SH-SY5Y (cell line): ENCODE measurements around the gene CFAP57.

ENCODE experiments used
- GATA2 ChIP-seq: IDR thresholded peaks from 2 replicates; pipeline ENCODE4 v1.6.1; 2011; ENCODE audit warnings: mild to moderate bottlenecking, low read depth, low read length
- GATA3 ChIP-seq: IDR thresholded peaks from 2 replicates; pipeline ENCODE4 v1.6.1; 2011; ENCODE audit warnings: low read depth, mild to moderate bottlenecking, low read length, moderate library complexity

The CFAP57 gene

GRCh38 chr1:43204394-43204793, 32.3 kb downstream of the CFAP57 start:
- no peak for TF ChIP-seq GATA3
- no peak for TF ChIP-seq GATA2

- no peak for TF ChIP-seq GATA3
- no peak for TF ChIP-seq GATA2
These were observed 33.5 kb downstream of the CFAP57 start for GRCh38 chr1:43205671-43206070.

- TF ChIP-seq GATA2: no peak
- no peak for TF ChIP-seq GATA3
These were observed 34.6 kb downstream of the CFAP57 start for GRCh38 chr1:43206600-43207228.

- TF ChIP-seq GATA3 (no peak), GATA2 (no peak)
These were observed 35.2 kb downstream of the CFAP57 start for GRCh38 chr1:43207229-43207853.

- TF ChIP-seq GATA3 (no peak), GATA2 (no peak)
These were observed 42.6 kb downstream of the CFAP57 start for GRCh38 chr1:43214501-43215444.

- TF ChIP-seq GATA3 (no peak), GATA2 (no peak)
These were observed 45.6 kb downstream of the CFAP57 start for GRCh38 chr1:43217747-43218146.

- TF ChIP-seq GATA2: no peak
- TF ChIP-seq GATA3: no peak
These were observed 49.0 kb downstream of the CFAP57 start for GRCh38 chr1:43220905-43221778.

GRCh38 chr1:43221797-43222196, 49.7 kb downstream of the CFAP57 start:
- TF ChIP-seq GATA3: no peak
- TF ChIP-seq GATA2: no peak

GRCh38 chr1:43222879-43223278, 50.7 kb downstream of the CFAP57 start:
- TF ChIP-seq GATA2 (no peak), GATA3 (no peak)

GRCh38 chr1:43225168-43225567, 53.0 kb downstream of the CFAP57 start:
- TF ChIP-seq GATA2 (no peak), GATA3 (no peak)

GRCh38 chr1:43227143-43227764, 55.1 kb downstream of the CFAP57 start:
- TF ChIP-seq GATA2 (no peak), GATA3 (no peak)

- TF ChIP-seq GATA3: no peak
- TF ChIP-seq GATA2: no peak
These were observed 58.0 kb downstream of the CFAP57 start for GRCh38 chr1:43229826-43230780.
